Measurements from ENCODE around the gene IGF2R. TPM values are rescaled to one million over a fixed set of nuclear protein-coding genes. Genes with fewer than 3 reads are reported as not detected.

IGF2R gene
- total RNA-seq, 6 experiments from 2014 or later = 77.3 to 119 (median 88.1) TPM

DNA sequence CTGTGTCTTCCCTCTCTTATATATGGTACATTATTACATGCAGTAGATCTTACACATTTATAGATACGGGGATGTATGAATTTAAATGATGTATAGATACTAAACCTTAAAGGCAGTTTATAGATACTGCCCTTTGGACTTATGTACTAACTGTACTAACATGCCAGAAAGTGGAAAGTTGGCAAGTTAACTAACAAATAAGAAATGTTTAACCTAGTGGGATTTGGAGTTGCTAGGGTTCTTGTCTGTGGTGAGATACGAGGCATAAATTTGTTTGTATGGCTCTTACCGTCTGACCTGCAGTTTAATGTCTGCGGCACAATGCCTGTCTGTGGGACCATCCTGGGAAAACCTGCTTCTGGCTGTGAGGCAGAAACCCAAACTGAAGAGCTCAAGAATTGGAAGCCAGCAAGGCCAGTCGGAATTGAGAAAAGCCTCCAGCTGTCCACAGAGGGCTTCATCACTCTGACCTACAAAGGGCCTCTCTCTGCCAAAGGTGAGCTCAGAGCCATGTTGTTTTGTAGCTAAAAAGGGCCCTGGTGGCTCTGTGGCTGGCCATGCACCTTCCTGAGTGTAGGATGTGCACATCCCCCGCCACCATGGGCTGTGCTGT lies 89.8 kb downstream of the IGF2R start:
- H3K27me3 Mint-ChIP-seq (ENCODE audit: insufficient read depth) = no peaks in the 10 kb centered on the region; the same call in 1 of the 2 replicates
- no peak overlapping the region for H3K4me3 Mint-ChIP-seq
- peaks cover 30% of the 10 kb centered on the region for H3K36me3 Mint-ChIP-seq (ENCODE audit: low read depth)

DNA sequence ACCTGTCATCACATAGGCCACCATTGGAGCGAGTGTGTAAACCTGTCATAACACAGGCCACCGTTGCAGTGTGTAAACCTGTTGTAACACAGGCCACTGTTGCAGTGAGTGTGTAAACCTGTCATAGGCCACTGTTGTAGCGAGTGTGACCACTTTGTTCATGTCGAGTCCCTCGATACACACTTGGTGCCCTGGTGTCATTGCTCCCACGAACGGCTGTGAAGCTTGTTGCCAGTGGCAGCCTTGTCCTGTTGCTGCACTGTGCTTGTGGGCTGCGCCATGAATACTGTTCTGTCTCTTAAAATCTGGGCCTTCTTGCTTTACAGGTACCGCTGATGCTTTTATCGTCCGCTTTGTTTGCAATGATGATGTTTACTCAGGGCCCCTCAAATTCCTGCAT lies 91.3 kb downstream of the IGF2R start:
- Mint-ChIP-seq H3K36me3 (ENCODE audit: low read depth) (peaks cover 44% of the 10 kb centered on the region), H3K4me3 (no peak overlapping the region), H3K27me3 (ENCODE audit: insufficient read depth) (no peaks in the 10 kb centered on the region; the same call in 1 of the 2 replicates), H3K4me1 (ENCODE audit: low read depth) (no peaks in the 10 kb centered on the region), H3K27ac (no peak overlapping the region), H3K9me3 (no peaks in the 10 kb centered on the region)
- TF ChIP-seq, protein P1, sequence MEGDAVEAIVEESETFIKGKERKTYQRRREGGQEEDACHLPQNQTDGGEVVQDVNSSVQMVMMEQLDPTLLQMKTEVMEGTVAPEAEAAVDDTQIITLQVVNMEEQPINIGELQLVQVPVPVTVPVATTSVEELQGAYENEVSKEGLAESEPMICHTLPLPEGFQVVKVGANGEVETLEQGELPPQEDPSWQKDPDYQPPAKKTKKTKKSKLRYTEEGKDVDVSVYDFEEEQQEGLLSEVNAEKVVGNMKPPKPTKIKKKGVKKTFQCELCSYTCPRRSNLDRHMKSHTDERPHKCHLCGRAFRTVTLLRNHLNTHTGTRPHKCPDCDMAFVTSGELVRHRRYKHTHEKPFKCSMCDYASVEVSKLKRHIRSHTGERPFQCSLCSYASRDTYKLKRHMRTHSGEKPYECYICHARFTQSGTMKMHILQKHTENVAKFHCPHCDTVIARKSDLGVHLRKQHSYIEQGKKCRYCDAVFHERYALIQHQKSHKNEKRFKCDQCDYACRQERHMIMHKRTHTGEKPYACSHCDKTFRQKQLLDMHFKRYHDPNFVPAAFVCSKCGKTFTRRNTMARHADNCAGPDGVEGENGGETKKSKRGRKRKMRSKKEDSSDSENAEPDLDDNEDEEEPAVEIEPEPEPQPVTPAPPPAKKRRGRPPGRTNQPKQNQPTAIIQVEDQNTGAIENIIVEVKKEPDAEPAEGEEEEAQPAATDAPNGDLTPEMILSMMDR (IDR thresholded peaks at IDR 0.05) = no peak
- no peak for DNase-seq

More for the DNA sequence above, 89.8 kb downstream of the IGF2R start:
- no peaks in the 10 kb centered on the region for H3K9me3 Mint-ChIP-seq
- no peak overlapping the region for H3K27ac Mint-ChIP-seq
- DNase-seq = no peak
- H3K4me1 Mint-ChIP-seq (ENCODE audit: low read depth) = no peaks in the 10 kb centered on the region
- TF ChIP-seq, protein P1 (IDR thresholded peaks at IDR 0.05) = no peak

DNA sequence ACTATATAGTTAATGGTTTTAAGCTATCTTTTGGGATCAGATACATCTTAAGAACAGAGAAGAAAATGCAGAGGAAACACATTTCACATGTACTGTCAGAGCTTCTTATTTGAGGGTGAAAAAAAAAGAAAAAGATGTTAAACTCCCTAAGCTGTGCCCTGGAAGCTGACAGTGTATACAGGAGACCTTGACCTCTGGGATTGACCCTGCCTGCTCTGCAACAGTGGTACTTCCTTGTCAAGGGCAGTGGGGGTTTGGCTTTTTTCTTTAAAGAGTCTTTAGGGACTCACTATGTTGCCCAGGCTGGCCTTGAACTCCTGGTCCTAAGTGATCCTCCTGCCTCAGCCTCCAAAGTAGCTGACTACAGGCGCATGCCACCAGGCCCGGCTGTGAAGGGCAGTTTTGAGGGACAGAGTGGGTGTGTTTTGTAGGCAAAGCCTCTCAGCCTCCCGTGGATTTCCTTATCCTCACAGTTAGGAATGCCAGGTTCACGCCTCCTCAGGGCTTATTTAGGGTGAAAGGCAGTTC lies 92.1 kb downstream of the IGF2R start:
- TF ChIP-seq, protein P1 (IDR thresholded peaks at IDR 0.05) = no peak
- Mint-ChIP-seq H3K36me3 (ENCODE audit: low read depth) (peaks cover 45% of the 10 kb centered on the region), H3K27me3 (ENCODE audit: insufficient read depth) (no peaks in the 10 kb centered on the region; the same call in 1 of the 2 replicates), H3K9me3 (no peaks in the 10 kb centered on the region), H3K4me3 (no peak overlapping the region), H3K4me1 (ENCODE audit: low read depth) (no peaks in the 10 kb centered on the region), H3K27ac (no peak overlapping the region)
- DNase-seq = no peak

DNA sequence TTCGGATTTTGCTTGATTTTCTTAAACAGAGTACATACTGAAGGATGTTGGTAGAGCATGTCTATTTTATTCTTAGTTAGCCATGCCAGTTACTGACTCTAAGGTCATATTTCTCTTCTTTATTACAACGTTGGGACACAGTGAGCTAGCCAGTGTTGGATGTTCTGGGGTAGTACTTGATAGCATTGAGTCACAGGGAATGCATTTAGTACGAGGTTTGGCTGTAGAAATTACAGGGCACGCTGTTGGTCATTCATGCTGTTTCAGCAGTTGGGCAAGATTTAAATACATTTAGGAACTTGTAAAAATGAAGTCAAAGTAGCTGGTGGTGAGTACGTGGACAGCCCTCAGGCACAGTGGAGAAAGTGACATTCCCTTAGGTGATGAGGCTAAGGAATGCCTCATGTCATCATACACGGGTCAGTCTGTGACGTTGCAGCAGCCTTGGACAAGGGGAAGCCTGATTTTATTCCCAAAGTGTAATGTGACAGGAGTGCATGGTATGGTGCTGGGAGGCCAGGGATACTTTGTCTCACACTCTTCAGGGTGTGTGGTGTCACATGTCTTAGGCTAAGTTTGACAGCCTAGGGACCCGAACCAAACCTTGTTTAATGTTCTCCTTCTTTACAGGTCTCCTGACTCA lies 95.0 kb downstream of the IGF2R start:
- Mint-ChIP-seq H3K27me3 (ENCODE audit: insufficient read depth) (no peaks in the 10 kb centered on the region), H3K9me3 (no peaks in the 10 kb centered on the region), H3K36me3 (ENCODE audit: low read depth) (peaks cover 37% of the 10 kb centered on the region), H3K27ac (no peak overlapping the region), H3K4me3 (no peak overlapping the region), H3K4me1 (ENCODE audit: low read depth) (no peaks in the 10 kb centered on the region)
- TF ChIP-seq, protein P1 (IDR thresholded peaks at IDR 0.05) = no peak
- DNase-seq = no peak

DNA sequence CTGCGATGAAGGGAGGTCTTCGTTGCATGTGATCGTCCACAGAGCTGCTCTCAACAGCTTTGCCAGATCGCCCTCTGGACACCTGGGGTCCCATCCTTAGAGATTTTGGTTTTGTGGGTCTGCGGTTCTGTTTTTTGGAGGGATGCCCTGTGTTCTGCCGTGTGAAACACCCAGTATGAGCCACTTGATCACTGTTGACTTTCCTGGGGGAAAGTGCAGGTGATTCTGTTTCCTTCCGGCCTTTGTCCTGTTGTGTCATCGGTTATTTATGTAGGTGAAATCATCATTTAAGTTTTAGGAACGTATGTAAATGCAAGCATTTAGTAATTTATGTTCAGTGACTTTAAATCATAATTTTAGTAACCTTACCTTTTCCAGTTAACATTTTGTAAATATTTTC lies 96.3 kb downstream of the IGF2R start:
- DNase-seq = no peak
- Mint-ChIP-seq H3K27me3 (ENCODE audit: insufficient read depth) (no peaks in the 10 kb centered on the region), H3K27ac (no peak overlapping the region), H3K4me1 (ENCODE audit: low read depth) (no peaks in the 10 kb centered on the region), H3K36me3 (ENCODE audit: low read depth) (peaks cover 37% of the 10 kb centered on the region), H3K9me3 (no peaks in the 10 kb centered on the region), H3K4me3 (no peak overlapping the region)
- TF ChIP-seq, protein P1 (IDR thresholded peaks at IDR 0.05) = no peak
